Activated CD8-positive, alpha-beta T cell treated with anti-CD3 and anti-CD28 coated beads for 36 hours (primary cell): ENCODE results near the gene BCL2. TPM values are rescaled to one million over a fixed set of nuclear protein-coding genes. Genes with fewer than 3 reads are reported as not detected.

Source experiments
- ATAC-seq: fragments of 200-7000 bp; cut with Tn5 transposase; one replicate; pipeline ENCODE4 v1.10.0; 2021; ENCODE audit warnings: mild to moderate bottlenecking, moderate library complexity
- CTCF ChIA-PET: fragments of 350-600 bp; sonication (Branson Sonifier 250); formaldehyde crosslinking; loops from one replicate; lab custom pipeline; 2021; ENCODE audit warnings: antibody characterized with exemption; lab: Charles Lee
- POLR2A ChIA-PET: fragments of 350-600 bp; sonication (Branson Sonifier 250); formaldehyde crosslinking; loops from one replicate; lab custom pipeline; 2021; ENCODE audit warnings: antibody characterized with exemption; lab: Charles Lee
- DNase-seq: peaks from one replicate; pipeline ENCODE4 v3.0.0-alpha.2; 2020
- H3K27ac Mint-ChIP-seq: one replicate; pipeline ENCODE4 v1.8.0; 2021; ENCODE audit warnings: mild to moderate bottlenecking, mixed read lengths
- H3K27me3 Mint-ChIP-seq: one replicate; pipeline ENCODE4 v1.8.0; 2021; ENCODE audit warnings: mixed read lengths
- H3K36me3 Mint-ChIP-seq: one replicate; pipeline ENCODE4 v1.8.0; 2021; ENCODE audit warnings: low read depth, mixed read lengths
- H3K4me1 Mint-ChIP-seq: one replicate; pipeline ENCODE4 v1.8.0; 2021; ENCODE audit warnings: low read depth, mixed read lengths
- H3K4me3 Mint-ChIP-seq: one replicate; pipeline ENCODE4 v1.8.0; 2021; ENCODE audit warnings: mild to moderate bottlenecking, moderate library complexity, mixed read lengths
- H3K9me3 Mint-ChIP-seq: one replicate; pipeline ENCODE4 v1.8.0; 2021; ENCODE audit warnings: mixed read lengths
- intact Hi-C: fragments of 100-400 bp; cut with micrococcal nuclease; formaldehyde crosslinking; loops from one replicate; pipeline ENCODE4 v1.10.0; 2022
- total RNA-seq, 2 experiments: library from RNA; stranded (reverse); gene quantifications; one replicate each; pipeline ENCODE4 v1.2.3, GENCODE V29; 2021
- TF ChIP-seq, protein P1 (sequence below): fragments of 200-600 bp; IDR thresholded peaks from one replicate; pipeline ENCODE4 v1.8.0; 2022; ENCODE audit warnings: antibody characterized with exemption, mild to moderate bottlenecking

BCL2 gene
- total RNA-seq, 2 experiments from 2014 or later: 104 to 107 TPM

DNA sequence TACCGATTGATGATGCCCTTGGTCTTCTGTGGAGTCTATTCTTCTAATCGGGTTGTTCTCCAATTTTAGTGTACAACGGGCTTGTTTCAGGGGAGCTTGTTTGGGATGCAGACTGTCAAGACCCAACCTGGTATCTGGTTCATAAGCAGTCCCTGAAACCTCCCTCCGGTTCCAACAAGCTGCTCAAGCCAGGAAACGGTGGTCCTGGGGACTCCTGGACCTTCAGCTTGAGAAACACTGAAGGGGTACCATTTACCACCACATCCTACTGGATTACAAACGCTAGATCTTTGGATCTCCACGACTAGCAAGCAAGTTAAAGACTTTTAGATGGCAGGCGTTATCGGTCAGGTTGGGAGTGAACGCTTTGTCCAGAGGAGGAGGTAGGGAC, 2.0 kb downstream of the BCL2 start:
- TF ChIP-seq, protein P1, sequence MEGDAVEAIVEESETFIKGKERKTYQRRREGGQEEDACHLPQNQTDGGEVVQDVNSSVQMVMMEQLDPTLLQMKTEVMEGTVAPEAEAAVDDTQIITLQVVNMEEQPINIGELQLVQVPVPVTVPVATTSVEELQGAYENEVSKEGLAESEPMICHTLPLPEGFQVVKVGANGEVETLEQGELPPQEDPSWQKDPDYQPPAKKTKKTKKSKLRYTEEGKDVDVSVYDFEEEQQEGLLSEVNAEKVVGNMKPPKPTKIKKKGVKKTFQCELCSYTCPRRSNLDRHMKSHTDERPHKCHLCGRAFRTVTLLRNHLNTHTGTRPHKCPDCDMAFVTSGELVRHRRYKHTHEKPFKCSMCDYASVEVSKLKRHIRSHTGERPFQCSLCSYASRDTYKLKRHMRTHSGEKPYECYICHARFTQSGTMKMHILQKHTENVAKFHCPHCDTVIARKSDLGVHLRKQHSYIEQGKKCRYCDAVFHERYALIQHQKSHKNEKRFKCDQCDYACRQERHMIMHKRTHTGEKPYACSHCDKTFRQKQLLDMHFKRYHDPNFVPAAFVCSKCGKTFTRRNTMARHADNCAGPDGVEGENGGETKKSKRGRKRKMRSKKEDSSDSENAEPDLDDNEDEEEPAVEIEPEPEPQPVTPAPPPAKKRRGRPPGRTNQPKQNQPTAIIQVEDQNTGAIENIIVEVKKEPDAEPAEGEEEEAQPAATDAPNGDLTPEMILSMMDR: no peak
- ChIA-PET POLR2A (interaction anchor here (0.6 to 4.0 kb wide), 18 partner anchors 15 to 305 kb away, joined by 3 to 68 read pairs (median 6); no protein-coding TSS in a partner anchor), CTCF (interaction anchor here (0.7 to 3.8 kb wide), 55 partner anchors 9 to 308 kb away, joined by 3 to 71 read pairs (median 5); no protein-coding TSS in a partner anchor)
- peaks cover 41% of the 10 kb centered on the region for H3K4me1 Mint-ChIP-seq
- peak overlapping the region; percentile 88 for H3K4me3 Mint-ChIP-seq
- no peaks in the 10 kb centered on the region for H3K27me3 Mint-ChIP-seq
- intact Hi-C loops: loop anchor here (2.0 to 5.0 kb wide), 3 partner anchors 17 to 187 kb away; no protein-coding TSS in a partner anchor
- peaks cover 65% of the 10 kb centered on the region for H3K36me3 Mint-ChIP-seq
- no peak for DNase-seq
- H3K9me3 Mint-ChIP-seq: no peaks in the 10 kb centered on the region
- ATAC-seq: no peak
- peak overlapping the region; percentile 95 for H3K27ac Mint-ChIP-seq

DNA sequence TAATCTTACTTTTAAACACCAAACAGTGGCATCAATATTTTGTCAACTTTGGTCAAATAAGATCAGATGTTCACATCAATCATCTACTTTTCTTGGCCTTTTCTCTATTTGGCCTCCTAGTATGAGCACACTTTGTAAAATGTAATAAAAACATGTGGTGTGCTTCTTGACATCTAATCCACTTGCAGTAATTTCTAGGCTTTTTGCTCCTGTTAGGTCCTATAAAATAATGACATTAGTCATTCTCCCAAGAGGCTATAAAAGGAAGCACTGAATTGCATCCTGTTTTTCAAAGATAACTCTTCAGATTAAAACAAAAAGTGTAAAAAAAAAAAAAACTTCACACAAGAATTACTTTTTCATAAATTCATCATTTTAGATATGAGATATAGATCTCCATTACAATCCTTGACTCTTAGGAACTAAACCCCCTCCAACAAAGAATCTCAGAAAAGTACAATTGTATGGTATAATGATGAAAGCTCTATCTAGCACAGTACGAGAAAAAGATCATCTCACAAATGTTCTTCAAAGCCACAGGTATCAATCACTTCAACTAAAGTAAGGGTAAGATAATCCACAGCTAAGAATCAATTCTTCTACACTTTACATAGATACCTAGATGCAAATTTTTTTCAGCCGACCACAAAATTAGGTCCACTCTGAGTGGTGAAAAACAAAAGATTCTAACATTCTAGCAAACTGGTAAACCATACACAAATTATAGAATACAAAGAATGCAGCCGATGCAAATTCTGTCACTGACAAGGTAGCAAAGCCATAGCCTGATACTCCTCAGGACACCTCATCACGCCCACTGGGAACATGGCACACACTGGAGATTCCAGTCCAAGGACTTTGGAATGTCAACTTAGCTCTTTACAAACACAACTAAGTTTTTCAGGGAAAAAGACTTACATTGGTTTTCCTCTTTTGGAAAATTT, 2.7 kb downstream of the BCL2 start:
- ChIA-PET CTCF (interaction anchor here (0.7 to 3.8 kb wide), 33 partner anchors 9 to 300 kb away, joined by 3 to 71 read pairs (median 7); no protein-coding TSS in a partner anchor), POLR2A (interaction anchor here (0.9 to 4.0 kb wide), 15 partner anchors 15 to 296 kb away, joined by 3 to 68 read pairs (median 12); no protein-coding TSS in a partner anchor)
- DNase-seq (no peak), ATAC-seq (no peak)
- Mint-ChIP-seq H3K27me3 (no peaks in the 10 kb centered on the region), H3K27ac (peak overlapping the region; percentile 95), H3K4me3 (peak overlapping the region; percentile 88), H3K36me3 (peaks cover 71% of the 10 kb centered on the region), H3K9me3 (no peaks in the 10 kb centered on the region), H3K4me1 (peaks cover 42% of the 10 kb centered on the region)
- TF ChIP-seq, protein P1: no peak
- intact Hi-C loops: loop anchor here (2.0 to 5.0 kb wide), 3 partner anchors 16 to 186 kb away; no protein-coding TSS in a partner anchor

DNA sequence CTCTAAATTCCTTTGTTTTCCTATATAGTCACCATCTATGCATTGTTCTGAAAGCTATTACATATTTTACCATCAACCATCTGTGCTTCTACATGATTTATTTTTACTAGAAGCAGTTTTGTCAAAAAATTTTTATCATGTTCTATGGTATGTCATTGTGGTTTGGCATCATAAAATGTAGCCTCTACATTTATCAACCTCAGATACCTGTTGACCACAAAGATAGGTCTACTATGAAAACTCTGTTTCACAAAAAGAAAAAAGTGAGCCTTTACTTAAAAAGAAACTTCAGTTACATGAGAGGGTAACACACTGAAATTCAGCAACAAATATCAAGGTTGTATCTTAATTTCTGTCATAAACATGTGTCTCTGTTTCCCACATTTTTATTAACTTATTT, 3.7 kb downstream of the BCL2 start:
- intact Hi-C loops: loop anchor here (2.0 to 5.0 kb wide), 4 partner anchors 15 to 185 kb away; no protein-coding TSS in a partner anchor
- CTCF ChIA-PET: interaction anchor here (0.5 to 1.9 kb wide), 3 partner anchors 10 to 154 kb away, joined by 3 to 5 read pairs (median 4); no protein-coding TSS in a partner anchor
- POLR2A ChIA-PET: interaction anchor here (1.0 to 1.9 kb wide), 5 partner anchors 9 to 184 kb away, joined by 3 to 6 read pairs (median 3); no protein-coding TSS in a partner anchor
- TF ChIP-seq, protein P1: no peak
- Mint-ChIP-seq H3K4me3 (peak overlapping the region; percentile 88), H3K27ac (peak overlapping the region; percentile 95), H3K4me1 (peaks cover 46% of the 10 kb centered on the region), H3K36me3 (peaks cover 79% of the 10 kb centered on the region), H3K27me3 (no peaks in the 10 kb centered on the region), H3K9me3 (no peaks in the 10 kb centered on the region)
- DNase-seq: no peak
- ATAC-seq: no peak

DNA sequence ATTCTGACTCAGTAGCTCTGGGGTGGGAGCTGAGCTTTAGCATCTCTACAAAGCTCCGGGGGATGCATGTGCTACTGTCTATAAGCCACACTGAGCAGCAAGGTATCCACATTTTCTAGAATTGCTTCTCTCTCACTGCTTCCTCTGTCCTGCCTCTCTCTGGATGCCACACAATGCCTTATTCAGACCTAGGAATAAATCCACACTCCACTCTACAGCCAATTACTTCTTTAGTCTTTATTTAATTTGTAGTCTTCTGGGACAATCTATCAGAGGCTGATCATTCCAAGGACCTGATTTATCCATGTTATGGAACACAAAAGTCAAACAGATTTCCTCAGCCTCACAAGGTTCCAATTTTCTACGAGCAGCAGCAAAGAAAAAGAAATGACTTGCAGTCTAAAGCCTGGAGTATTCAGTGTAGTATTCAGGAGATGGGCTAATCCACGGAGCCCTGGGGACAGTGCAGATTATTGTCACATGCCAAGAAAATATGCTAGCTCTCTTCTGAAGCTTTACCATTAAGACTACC, 4.4 kb downstream of the BCL2 start:
- intact Hi-C loops: loop anchor here (2.0 to 5.0 kb wide), 2 partner anchors 108 to 154 kb away; no protein-coding TSS in a partner anchor
- no peaks in the 10 kb centered on the region for H3K9me3 Mint-ChIP-seq
- ChIA-PET POLR2A (interaction anchor here (0.7 to 1.9 kb wide), 12 partner anchors 9 to 212 kb away, joined by 3 to 6 read pairs (median 3); no protein-coding TSS in a partner anchor), CTCF (interaction anchor here (0.5 to 3.3 kb wide), 13 partner anchors 9 to 300 kb away, joined by 3 to 12 read pairs (median 4); no protein-coding TSS in a partner anchor)
- H3K4me1 Mint-ChIP-seq: peaks cover 49% of the 10 kb centered on the region
- H3K4me3 Mint-ChIP-seq: peak overlapping the region; percentile 88
- H3K27ac Mint-ChIP-seq: peak overlapping the region; percentile 82
- TF ChIP-seq, protein P1: no peak
- no peaks in the 10 kb centered on the region for H3K27me3 Mint-ChIP-seq
- ATAC-seq (peak; percentile 15), DNase-seq (peak; percentile 48)
- H3K36me3 Mint-ChIP-seq: peaks cover 84% of the 10 kb centered on the region
